ENCODE data around the gene GPATCH2.
"Not testable (repeated sequence)": the region's sequence is repeated elsewhere in the genome, so short reads cannot be mapped to it uniquely, and the experiment has no call there.

Gene GPATCH2

DNA sequence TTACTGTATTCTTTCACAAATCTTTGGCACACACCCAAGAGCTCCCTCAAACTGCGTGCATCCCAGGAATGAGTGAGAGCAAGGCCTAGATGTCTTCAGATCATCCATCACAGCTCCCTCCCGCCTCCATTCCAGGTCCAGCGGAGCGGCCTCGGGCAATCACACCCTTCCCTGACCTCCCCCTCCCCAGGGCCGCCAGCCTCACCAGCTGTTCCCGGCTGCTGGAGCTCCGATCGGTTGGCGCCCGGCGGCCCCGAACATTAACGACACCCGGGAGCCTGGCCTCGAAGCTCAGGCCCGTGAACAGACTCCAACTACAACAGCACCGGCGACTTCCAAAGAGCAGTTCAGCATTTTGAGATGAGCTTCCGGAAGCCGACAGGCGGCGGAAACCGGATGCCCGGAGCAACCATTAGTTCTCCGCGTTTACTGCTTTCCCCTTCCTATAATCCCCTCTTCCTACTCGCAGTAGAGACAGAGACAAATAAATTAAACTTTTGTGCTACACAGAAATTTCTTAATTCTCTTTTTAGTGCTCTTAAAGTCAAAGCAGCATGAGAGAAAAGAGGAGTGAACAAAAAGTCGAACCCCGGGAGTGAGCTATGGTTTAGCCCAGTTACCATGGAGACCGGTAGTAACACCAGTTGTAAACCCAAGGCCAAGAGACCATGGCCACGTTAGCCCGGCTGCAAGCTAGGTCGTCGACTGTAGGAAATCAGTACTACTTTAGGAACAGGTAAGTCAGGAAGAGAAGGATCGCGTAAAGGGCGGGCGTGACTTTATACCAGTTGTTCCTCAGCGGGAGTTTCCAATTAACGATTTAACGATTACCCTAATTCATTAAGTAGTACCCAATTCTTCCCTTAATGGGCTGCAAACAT is at the start of gene GPATCH2, which contains the start of gene SPATA17:
GPATCH2 (minus strand) TSS at position 380 of the 881 bp plus-strand sequence; CDS start at position 261, 119 bp downstream.
SPATA17 (plus strand) TSS at position 634 of the 881 bp plus-strand sequence; CDS start at position 669, 35 bp downstream.
- DNase-seq (ENCODE audit: low read depth), result peak; percentile 57

DNA sequence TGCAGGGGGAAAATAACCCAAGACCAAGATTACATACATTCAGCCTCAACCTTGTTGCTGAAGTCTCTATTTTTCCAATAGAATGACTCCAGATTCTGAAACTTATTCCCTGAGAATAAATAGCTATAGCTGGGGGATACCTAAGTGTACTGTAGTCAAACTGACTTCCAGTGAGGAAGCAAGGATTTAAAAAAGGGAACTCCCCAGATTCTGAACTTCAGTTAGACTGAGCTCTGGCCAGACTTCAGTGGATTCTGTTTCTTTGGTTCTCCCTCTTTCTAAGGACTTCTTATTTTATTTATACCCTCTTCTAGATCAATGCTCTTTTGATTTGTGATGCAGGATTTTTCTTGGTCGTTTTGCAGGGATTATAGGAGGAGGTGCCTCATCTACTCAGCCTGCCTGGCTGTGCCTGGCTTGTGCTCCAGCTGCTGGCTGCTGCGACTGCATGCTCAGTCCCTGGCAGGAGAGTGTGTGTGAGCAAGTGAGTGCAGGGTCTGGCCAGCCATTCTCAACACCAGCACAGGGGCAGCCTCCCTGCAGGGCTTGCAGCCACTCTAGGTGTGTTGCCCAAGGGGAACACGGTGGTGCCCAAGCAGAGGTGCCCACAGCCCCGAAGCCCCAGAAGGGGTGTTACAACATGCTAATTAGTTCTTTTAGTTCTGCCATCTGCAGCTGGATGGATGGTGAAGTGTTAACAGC is 43.3 kb upstream of the GPATCH2 start:
- no peak for DNase-seq (ENCODE audit: low read depth)

DNA sequence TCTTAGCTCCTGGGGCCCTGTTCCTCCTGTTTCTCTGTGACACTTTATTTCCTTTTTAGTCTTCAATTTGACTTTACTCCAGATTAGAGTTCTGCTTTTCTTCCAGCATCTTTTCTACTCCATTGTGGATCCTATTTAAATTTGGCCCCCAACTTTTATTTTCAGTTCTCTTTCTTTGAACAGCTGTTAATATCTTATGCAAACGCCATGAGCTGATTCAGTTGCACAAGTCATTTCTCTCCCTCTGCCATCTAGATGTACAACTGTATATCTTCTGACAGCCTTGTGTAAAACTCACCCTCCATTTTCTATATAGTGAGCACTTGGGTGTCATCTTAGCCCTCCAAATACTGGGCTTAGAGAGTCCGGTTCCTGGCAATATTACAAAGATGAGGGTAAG is 42.5 kb upstream of the GPATCH2 start:
- no peak for DNase-seq (ENCODE audit: low read depth)

DNA sequence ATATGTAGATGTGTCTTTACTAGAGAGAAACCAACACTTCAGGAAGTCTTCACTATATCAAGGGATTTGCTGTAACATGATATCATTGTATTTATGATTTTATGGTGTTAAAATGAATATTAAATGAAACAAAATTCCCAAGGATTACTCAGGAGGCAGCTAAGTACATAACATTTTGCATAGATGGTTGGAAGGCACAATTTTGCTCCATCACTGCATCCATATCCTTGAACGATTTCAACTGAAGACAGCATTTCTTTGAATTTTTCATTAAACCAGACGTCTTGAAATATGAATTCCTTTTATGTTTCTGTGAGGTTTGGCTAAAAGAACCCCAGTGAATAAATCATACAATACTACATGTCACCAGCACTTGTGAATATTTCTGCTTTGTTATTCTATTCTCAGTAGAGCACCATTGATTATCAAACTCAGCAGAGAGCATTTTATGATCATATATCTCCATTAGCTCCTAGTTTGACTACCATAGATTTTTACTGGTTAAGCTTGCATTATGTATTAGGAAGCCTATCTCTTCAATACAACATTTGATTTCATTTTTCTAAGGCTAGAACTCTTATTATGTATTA is 37.6 kb upstream of the GPATCH2 start:
- DNase-seq (ENCODE audit: low read depth), result no peak

DNA sequence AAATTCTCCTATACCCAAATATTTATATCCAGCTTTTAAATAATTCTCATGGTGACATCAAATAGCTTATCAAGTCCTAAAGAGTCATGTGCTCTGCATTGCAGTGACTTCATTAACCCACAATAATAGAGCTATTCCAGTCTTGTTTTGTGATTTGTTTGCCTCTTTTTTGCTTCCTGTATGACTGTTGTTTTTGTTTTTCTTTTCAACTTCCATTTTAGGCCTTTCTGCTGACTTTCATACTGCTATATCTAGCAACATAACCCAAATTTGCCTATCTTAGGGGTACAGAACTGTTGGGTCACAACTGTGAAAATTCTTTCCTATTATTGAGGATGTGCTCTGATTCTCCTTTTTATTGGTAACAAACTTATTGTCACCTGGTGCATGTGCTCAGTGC is 30.5 kb upstream of the GPATCH2 start:
- no peak for DNase-seq (ENCODE audit: low read depth)

DNA sequence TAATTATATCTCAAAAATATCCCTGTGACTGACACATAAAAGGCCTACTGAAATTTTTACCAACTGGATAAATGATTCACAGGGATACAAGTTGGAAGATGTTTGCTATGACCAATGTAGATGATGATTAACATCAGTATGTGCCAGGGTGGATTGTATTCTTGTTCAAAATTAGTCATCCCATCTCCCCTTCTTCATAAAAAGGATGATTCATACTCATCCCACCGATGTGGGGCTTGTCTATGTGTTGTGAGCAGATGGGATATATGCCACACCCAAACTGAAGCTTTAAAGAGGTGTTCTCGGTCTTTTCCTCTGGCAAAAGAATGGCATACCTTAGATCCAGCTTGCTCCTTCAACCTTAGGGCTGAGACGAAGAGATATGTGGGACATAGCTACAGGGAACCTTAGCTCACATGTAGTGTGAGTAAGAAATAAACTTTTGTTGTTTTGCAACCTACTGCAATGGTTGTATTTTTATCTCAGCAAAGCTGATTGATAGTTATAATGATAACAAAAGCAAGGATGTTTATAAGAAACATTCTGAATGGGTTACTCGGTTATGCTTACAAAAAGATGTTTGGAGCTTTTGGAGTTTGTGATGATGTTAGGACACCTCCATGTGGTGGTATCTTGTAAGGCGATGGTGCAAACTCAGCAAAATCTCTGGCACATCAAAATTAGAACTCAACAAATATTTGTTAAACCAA is 29.6 kb upstream of the GPATCH2 start:
- no peak for DNase-seq (ENCODE audit: low read depth)

DNA sequence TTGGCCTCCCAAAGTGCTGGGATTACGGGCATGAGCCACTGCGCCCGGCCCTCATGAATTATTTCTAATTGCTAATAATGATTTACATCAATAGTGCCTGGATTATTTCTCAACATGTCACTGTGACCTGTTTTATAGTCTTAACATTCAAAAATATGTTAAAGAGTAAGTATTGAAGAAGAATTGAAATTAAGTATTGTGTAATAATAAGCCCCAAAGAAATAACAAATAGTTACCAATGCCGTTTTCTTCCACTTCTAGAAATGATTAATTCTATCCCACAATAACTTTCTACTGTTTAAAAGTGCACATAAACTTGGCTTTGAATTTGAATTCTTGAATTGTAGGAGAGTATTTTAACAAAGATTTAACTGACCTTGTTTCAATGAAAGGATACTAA is 19.8 kb upstream of the GPATCH2 start:
- DNase-seq (ENCODE audit: low read depth), result no peak

DNA sequence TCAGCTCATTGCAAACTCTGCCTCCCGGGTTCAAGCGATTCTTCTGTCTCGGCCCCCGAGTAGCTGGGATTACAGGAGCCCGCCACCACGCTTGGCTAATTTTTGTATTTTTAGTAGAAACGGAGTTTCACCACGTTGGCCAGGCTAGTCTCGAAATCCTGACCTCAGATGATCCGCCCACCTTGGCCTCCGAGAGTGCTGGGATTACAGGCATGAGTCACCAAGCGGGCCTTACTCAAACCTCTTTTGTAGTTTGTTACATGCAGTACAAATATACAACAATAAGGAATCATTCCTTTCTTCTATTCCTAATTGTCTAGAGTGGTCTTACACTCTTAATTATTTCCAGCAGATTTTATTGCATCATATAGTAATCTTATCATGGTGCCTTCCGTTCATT is 16.9 kb upstream of the GPATCH2 start:
- DNase-seq (ENCODE audit: low read depth), result no peak

DNA sequence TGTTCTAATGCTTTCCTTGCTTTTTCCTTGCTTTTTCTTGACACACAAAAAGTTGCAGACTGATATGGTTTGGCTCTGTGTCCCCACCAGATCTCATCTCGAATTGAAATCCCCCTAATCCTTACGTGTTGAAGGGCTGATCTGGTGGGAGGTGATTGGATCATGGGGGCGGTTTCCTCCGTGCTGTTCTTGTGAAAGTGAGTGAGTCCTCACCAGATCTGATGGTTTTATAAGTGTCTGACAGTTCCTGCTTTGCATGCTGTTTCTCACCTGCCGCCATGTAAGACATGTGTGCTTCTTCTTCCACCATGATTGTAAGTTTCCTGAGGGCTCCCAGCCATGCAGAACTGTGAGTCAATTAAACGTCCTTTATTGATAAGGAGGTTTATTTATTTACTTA is 11.6 kb upstream of the GPATCH2 start:
- DNase-seq (ENCODE audit: low read depth), result no peak

DNA sequence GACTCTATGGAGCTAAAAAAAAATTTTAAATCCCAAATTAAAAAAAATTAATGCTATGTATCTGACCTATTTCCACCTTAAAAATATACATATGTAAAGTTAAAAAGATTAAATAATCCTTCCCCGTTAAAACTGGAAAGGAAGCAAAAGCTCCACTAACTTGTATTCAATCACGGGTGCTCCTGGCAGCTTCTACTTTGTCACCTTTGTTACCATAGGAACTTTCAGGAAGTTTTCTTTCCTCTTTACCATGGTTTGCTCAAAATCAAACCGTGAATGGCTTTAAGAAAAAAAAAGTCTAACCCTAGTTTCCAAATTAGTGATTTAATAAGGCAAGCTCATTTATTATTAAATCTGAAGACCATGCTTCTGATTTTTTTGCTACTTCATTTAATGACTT is 3.5 kb downstream of the GPATCH2 start:
- no peak for DNase-seq (ENCODE audit: low read depth)

DNA sequence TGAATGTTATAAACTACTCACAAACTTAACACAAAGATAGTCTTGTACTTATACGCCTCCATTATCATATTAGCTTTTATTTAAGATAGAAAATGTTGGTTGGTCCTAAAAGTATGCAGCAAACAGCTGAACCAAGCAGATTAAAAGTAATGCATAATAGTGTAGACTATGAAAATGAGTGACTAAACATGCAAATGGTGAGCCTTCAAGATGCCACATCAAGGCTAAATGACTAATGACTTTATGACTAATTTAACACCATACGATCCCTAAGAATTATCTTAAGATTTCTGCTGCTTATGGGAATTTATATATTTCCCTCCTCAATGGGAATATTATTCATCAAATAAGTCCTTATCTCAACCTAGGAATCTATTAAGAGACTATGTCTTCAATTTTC is 4.6 kb downstream of the GPATCH2 start:
- DNase-seq (ENCODE audit: low read depth), result no peak

DNA sequence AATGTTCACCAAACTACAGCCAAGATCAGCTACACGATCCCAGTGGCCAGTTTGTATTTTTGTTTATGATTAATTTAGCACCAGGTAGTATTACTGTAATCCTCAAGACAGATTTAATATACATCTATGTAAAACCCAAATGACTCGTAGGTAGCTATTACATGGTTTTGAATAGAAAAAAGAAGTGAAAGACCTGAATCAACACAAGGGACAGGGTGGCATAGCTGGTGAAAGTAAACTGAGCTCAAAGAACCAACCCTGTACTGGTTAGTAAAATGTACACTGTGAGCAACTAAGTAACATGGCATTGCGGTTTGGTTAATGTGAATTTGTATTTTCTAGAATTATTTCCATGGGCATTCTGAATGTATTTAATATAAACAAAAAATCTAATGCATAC is 8.8 kb downstream of the GPATCH2 start:
- no peak for DNase-seq (ENCODE audit: low read depth)

DNA sequence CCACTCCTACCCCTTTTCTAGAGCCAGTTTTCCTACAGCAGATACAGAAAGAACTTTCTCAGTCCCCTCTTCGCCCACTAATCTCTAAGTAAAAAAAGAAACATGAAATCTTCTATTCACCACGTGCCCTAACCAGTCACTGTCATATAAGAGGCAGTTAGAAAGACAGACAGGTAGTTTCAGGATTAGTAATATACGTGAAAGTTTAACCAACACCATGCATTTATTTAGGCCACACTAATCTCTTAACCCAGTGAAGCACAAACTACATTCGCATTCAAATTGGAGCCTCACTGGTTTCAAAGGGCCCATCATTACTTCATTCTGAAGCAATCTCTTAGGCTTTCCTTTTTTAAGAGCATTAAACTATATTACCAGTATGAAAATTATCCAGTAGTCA is 10.1 kb downstream of the GPATCH2 start:
- DNase-seq (ENCODE audit: low read depth), result no peak

DNA sequence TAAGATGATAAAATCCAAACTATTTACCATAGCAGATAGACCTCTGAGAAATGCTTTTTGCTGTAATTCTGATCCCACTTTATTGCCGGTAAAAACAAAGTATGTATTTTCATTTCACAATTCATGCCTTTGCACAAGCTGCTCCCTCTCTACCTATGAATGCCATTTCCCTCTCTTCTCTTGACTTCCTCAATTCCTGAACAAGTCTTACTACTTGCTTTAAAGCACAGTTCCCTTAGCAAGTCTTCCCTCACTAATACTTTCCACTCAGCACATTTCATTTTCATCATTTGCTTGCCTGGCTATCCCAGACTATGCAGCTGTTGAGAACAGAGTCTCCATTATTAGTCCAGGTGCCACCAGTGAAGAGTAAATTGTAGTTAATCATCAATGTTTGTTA is 13.8 kb downstream of the GPATCH2 start:
- DNase-seq (ENCODE audit: low read depth), result no peak

DNA sequence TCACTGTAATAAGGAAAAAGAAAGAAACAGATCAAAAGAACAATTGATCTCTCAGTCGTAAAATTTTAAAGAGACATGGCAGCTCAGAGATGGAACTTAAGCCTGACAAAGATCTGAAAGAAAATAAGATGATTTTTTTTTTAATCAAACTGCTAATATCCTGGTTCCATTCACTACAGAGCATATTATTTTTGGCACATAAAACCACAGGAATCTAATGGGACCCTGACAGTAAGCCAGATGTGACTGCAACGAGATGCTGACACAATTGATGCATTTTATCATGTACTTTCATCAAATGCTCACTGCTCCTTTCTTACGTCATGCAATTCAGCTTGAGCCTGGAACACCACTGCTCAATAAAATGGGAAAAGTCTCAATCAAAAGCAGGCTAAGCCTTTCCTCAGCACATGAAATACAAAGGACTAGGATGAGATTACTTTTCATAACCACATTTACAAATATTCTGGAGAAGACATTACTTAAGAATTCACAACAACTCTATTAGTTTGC is 16.6 kb downstream of the GPATCH2 start:
- no peak for DNase-seq (ENCODE audit: low read depth)

DNA sequence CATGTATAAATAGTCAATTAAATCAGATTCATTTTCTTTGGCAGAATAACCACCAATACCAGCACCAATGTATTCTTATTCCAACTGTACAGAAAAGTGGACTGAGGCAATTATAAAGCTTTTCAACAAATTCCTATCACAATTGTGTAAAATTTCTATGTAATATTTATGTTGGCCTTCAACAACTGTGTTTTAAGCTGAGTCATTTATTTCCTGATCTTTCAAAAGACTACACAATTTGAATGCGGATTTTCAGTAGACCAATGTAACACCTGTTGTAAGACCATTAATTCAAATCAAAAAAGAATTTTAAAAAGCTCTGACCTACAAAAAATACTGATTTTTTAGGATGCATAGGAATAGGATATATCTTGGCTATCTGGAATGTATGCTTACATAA is 25.5 kb downstream of the GPATCH2 start:
- DNase-seq (ENCODE audit: low read depth), result no peak

DNA sequence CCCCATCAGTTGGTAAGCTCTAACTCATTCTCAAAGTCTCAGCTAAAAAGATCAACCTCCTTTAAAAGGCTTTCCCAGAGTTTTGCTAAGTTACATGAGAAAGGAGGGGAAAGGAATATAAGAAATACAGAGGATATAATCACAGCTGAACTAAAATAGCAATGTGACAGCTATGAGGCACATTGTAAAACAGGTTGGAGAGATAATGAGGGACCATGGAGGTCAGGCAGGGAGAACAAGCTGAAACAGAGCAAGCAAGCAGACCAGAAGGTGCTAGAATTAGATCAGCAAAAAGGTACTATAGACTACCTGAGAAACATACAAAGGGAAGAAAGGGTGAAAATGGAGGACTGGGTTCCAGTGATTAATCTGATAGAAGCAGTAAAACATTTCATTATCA is 28.5 kb downstream of the GPATCH2 start:
- no peak for DNase-seq (ENCODE audit: low read depth)

DNA sequence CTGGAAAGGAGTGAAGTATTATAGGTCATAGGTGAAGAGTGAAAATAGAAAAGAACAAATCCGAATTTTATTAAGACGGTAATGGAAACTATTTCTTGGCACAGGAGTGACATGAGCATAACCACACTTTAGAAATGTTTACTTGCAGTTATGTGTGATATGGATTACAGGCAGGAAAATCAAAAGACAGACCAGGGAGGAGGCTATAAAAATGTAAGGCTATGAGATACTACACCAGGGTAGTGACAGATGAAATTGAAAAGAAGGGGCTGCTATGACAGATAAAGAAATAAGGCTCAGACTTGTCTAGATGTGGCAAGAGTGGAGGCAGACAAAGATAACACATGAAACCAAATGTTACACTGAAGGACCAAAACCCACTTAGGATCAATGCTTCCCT is 31.7 kb downstream of the GPATCH2 start:
- no peak for DNase-seq (ENCODE audit: low read depth)

DNA sequence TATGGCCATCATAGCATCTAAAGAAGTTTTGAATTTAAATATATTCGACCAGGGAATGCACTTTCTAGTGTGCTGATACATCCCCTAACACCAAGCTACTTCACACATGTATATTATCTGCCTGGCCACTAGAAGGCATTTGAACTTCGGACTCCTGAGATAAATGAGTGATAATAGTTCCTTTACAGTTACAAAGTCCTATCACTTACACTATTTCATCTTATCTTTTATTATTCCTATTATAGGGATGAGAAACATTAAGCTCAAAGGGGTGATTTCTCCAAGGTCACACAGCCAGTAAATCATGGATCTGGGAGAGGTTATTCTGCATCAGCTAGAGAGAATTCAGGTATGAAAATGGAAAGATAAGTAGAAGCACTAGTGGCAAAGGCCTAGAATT is 40.3 kb downstream of the GPATCH2 start:
- DNase-seq (ENCODE audit: low read depth), result no peak

DNA sequence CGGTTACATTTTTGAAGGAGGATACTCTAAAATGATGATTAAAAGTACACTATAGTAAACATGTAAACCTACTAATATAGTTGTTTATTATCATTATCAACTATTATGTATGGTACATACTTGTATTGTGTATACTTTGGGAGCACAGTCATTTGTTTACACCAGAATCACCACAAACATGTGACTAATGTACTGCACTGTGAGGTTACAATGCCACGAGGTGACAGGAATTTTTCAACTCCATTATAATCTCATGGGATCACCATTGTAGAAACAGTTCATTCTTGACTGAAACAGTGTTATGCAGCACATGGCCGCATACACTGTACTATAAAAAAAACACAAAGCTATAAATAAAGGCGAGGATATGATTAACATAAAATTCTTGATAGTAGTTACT is 44.3 kb downstream of the GPATCH2 start:
- DNase-seq (ENCODE audit: low read depth), result no peak

DNA sequence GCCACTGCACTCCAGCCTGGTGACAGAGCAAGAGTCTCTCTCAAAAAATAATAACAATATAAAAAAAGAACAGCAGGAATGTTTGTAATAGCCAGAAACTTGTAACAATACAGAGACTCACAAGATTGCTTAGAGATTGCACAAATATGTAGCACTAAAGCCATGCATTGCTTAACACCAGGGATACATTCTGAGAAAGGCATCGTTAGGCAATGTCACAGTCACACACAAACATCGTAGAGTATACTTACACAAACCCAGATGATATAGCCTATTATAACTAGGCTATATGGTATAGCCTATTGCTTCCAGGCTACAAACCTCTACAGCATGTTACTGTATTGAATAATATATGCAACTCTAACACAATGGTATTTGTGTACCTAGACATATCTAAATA is 45.3 kb downstream of the GPATCH2 start:
- no peak for DNase-seq (ENCODE audit: low read depth)

DNA sequence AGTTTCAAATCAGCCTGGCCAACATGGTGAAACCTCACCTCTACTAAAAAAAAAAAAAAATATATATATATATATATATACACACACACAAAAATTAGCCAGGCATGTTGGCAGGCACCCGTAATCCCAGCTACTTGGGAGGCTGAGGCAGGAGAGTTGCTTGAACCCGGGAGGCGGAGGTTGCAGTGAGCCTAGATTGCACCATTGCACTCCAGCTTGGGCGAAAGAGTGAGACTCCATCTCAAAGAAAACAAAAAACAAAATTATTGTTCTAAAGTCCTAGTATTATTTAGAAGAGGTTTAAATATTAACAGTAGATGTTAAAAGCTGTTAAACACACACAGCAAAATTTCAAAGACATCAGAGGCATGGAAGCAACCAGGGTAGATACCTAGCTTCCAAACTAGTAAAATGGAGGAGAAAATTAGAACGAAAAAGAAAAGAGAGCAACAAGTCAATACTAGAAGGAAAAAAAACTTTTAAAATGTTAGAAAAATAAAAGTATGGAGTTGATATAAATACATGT is 46.5 kb downstream of the GPATCH2 start:
- DNase-seq (ENCODE audit: low read depth), result not testable (repeated sequence)
